GM23338 (cell line): ENCODE measurements around the gene RBP3. TPM values are rescaled to one million over a fixed set of nuclear protein-coding genes. Genes with fewer than 3 reads are reported as not detected.

Experiments
- ATAC-seq: fragments of 200-7000 bp; cut with Tn5 transposase; 3 replicates; pipeline ENCODE4 v1.9.1; 2020
- DNase-seq: peaks from one replicate; pipeline ENCODE4 v3.0.0-alpha.2; 2015; ENCODE audit warnings: low spot score
- H2AFZ ChIP-seq: fragments of 200-600 bp; sonication (generic); 2 replicates; pipeline ENCODE4 v1.8.0; 2016; ENCODE audit warnings: antibody characterized with exemption, mild to moderate bottlenecking, moderate library complexity
- H3F3A ChIP-seq: fragments of 200-600 bp; sonication (generic); replicated peaks from 2 replicates; pipeline ENCODE4 v1.8.0; 2017; ENCODE audit warnings: antibody characterized with exemption, mixed run types, low read depth
- H3K27ac ChIP-seq: fragments of 200-600 bp; sonication (generic); 2 replicates; pipeline ENCODE4 v1.6.1; 2016; ENCODE audit warnings: low read depth
- H3K27me3 ChIP-seq: fragments of 200-600 bp; sonication (generic); 2 replicates; pipeline ENCODE4 v1.8.0; 2016; ENCODE audit warnings: mild to moderate bottlenecking, mixed run types, moderate library complexity; ENCODE audit not compliant: insufficient read depth
- H3K36me3 ChIP-seq: fragments of 200-600 bp; sonication (generic); 2 replicates; pipeline ENCODE4 v1.8.0; 2016; ENCODE audit warnings: mild to moderate bottlenecking; ENCODE audit not compliant: insufficient read depth
- H3K4me1 ChIP-seq: fragments of 200-600 bp; sonication (generic); 2 replicates; pipeline ENCODE4 v1.8.0; 2016; ENCODE audit warnings: mild to moderate bottlenecking, moderate library complexity; ENCODE audit not compliant: insufficient read depth
- H3K4me2 ChIP-seq: fragments of 200-600 bp; sonication (generic); 2 replicates; pipeline ENCODE4 v1.7.1; 2017; ENCODE audit warnings: mixed run types
- H3K4me3 ChIP-seq: fragments of 200-600 bp; sonication (generic); 2 replicates; pipeline ENCODE4 v1.6.1; 2016; ENCODE audit warnings: mixed run types
- H3K79me2 ChIP-seq: fragments of 200-600 bp; sonication (generic); replicated peaks from 2 replicates; pipeline ENCODE4 v1.8.0; 2017; ENCODE audit warnings: mild to moderate bottlenecking; ENCODE audit not compliant: insufficient read depth
- H3K9me2 ChIP-seq: fragments of 200-600 bp; sonication (generic); 2 replicates; pipeline ENCODE4 v1.8.0; 2017; ENCODE audit not compliant: insufficient read depth
- H4K20me1 ChIP-seq: fragments of 200-600 bp; sonication (generic); replicated peaks from 2 replicates; pipeline ENCODE4 v1.8.0; 2017; ENCODE audit warnings: mild to moderate bottlenecking; ENCODE audit not compliant: insufficient read depth
- H3K27ac Mint-ChIP-seq: 2 replicates; pipeline ENCODE4 v1.8.0; 2020; ENCODE audit warnings: inconsistent platforms, mild to moderate bottlenecking, moderate library complexity, mixed read lengths
- H3K27me3 Mint-ChIP-seq: 3 replicates; pipeline ENCODE4 v1.8.0; 2022; ENCODE audit warnings: low read depth, mild to moderate bottlenecking, moderate library complexity, mixed read lengths, inconsistent platforms; ENCODE audit not compliant: insufficient read depth, poor library complexity
- H3K36me3 Mint-ChIP-seq: 3 replicates; pipeline ENCODE4 v1.8.0; 2021; ENCODE audit warnings: low read depth, mild to moderate bottlenecking, inconsistent platforms, moderate library complexity, mixed read lengths
- H3K4me1 Mint-ChIP-seq: 3 replicates; pipeline ENCODE4 v1.8.0; 2020; ENCODE audit warnings: mild to moderate bottlenecking, inconsistent platforms, mixed read lengths
- H3K4me3 Mint-ChIP-seq: 3 replicates; pipeline ENCODE4 v1.8.0; 2021; ENCODE audit warnings: moderate library complexity, mild to moderate bottlenecking, inconsistent platforms, mixed read lengths
- H3K9me3 Mint-ChIP-seq: 3 replicates; pipeline ENCODE4 v1.8.0; 2020; ENCODE audit warnings: moderate library complexity, mild to moderate bottlenecking, inconsistent platforms, mixed read lengths
- CREB1 ChIP-seq: fragments of 250-450 bp; sonication (Bioruptor Pico); IDR thresholded peaks from 2 replicates; pipeline ENCODE4 v1.5.0; 2020; ENCODE audit warnings: low read depth, mild to moderate bottlenecking, moderate library complexity
- CTCF ChIP-seq, 2 experiments: fragments of 200-600 bp in 1 of 2; sonication (generic) in 1 of 2; conservative IDR thresholded peaks; 2 replicates each; pipeline versions ENCODE4 v1.5.1 to v1.6.1; 2016 to 2017; ENCODE audit warnings: antibody characterized with exemption in 2 of 2, low read depth in 2 of 2, mild to moderate bottlenecking in 2 of 2, moderate library complexity in 1 of 2
- ETS1 ChIP-seq: IDR thresholded peaks from 2 replicates; pipeline ENCODE4 v1.6.1; 2016; ENCODE audit warnings: antibody characterized with exemption
- EZH2 ChIP-seq: fragments of 200-600 bp; sonication (generic); IDR thresholded peaks from one replicate; pipeline ENCODE4 v1.8.0; 2017; ENCODE audit warnings: antibody characterized with exemption, mild to moderate bottlenecking, low read depth; ENCODE audit not compliant: unreplicated experiment
- EZH2phosphoT487 ChIP-seq: fragments of 200-600 bp; sonication (generic); IDR thresholded peaks from one replicate; pipeline ENCODE4 v1.8.1; 2018; ENCODE audit warnings: antibody characterized with exemption; ENCODE audit not compliant: unreplicated experiment
- JUNB ChIP-seq: IDR thresholded peaks from one replicate; pipeline ENCODE4 v1.6.1; 2016; ENCODE audit warnings: antibody characterized with exemption; ENCODE audit not compliant: unreplicated experiment
- NANOG ChIP-seq: IDR thresholded peaks from 2 replicates; pipeline ENCODE4 v1.6.1; 2016; ENCODE audit warnings: antibody characterized with exemption, borderline replicate concordance
- POLR2AphosphoS5 ChIP-seq: IDR thresholded peaks from 2 replicates; pipeline ENCODE4 v1.6.1; 2016; ENCODE audit warnings: antibody characterized with exemption, low read depth
- REST ChIP-seq: IDR thresholded peaks from one replicate; pipeline ENCODE4 v1.6.1; 2018; ENCODE audit warnings: antibody characterized with exemption; ENCODE audit not compliant: unreplicated experiment
- STAT1 ChIP-seq: IDR thresholded peaks from one replicate; pipeline ENCODE4 v1.6.1; 2016; ENCODE audit warnings: antibody characterized with exemption; ENCODE audit not compliant: unreplicated experiment
- ZNF114 ChIP-seq: fragments of 250-450 bp; sonication (Bioruptor Pico); IDR thresholded peaks from 2 replicates; pipeline ENCODE4 v1.5.0; 2020; ENCODE audit warnings: mild to moderate bottlenecking, moderate library complexity
- ZNF331 ChIP-seq: fragments of 250-450 bp; sonication (Bioruptor Pico); IDR thresholded peaks from 2 replicates; pipeline ENCODE4 v1.5.0; 2020; ENCODE audit warnings: low read depth, mild to moderate bottlenecking, moderate library complexity
- ZNF462 ChIP-seq: fragments of 250-450 bp; sonication (Bioruptor Pico); IDR thresholded peaks from 2 replicates; pipeline ENCODE4 v1.5.0; 2020; ENCODE audit warnings: mild to moderate bottlenecking, moderate library complexity
- polyA plus RNA-seq: library from polyadenylated mRNA; unstranded; fragments of >200 nt; fragmentation: Nextera tagmentation; extraction: Ambion mirVana; gene quantifications from 2 replicates; pipeline ENCODE4 v1.2.1, GENCODE V29; 2016
- total RNA-seq: library from RNA; depleted of rRNA; stranded (reverse); fragments of >200 nt; shearing (Covaris generic); gene quantifications from 2 replicates; pipeline ENCODE4 v1.2.3, GENCODE V29; 2014

RBP3 gene
- total and polyA plus RNA-seq, 2 experiments from 2014 or later = not detected

GRCh38 chr10:47348661-47349470, 703 bp downstream of the RBP3 start:
- H3K9me2 ChIP-seq = no peaks in the 10 kb centered on the region; the same call in 1 of the 2 replicates
- no peaks in the 10 kb centered on the region for H3K79me2 ChIP-seq
- H3K36me3 ChIP-seq = no peaks in the 10 kb centered on the region
- Mint-ChIP-seq H3K4me1 (peaks cover 4% of the 10 kb centered on the region; the same call in 1 of the 3 replicates), H3K27ac (no peak overlapping the region), H3K27me3 (peaks cover 6% of the 10 kb centered on the region), H3K36me3 (no peaks in the 10 kb centered on the region), H3K9me3 (no peaks in the 10 kb centered on the region), H3K4me3 (no peak overlapping the region)
- TF ChIP-seq EZH2 = no peak
- TF ChIP-seq CREB1 = no peak
- TF ChIP-seq ZNF114 (CRISPR knock-in tag) = no peak
- no peak for TF ChIP-seq JUNB
- no peak for TF ChIP-seq STAT1
- TF ChIP-seq ZNF462 (CRISPR knock-in tag) = no peak
- no peak for TF ChIP-seq POLR2AphosphoS5
- TF ChIP-seq ETS1 = no peak
- TF ChIP-seq REST = no peak
- no peak for TF ChIP-seq CTCF (conservative IDR thresholded peaks at IDR 0.05; ENCODE audit: low read depth in 2 of 2)
- TF ChIP-seq ZNF331 (CRISPR knock-in tag) = no peak
- TF ChIP-seq NANOG = no peak
- TF ChIP-seq EZH2phosphoT487 = no peak
- no peaks in the 10 kb centered on the region for H3K27me3 ChIP-seq
- ATAC-seq = no peak
- H3K4me2 ChIP-seq = no peak overlapping the region
- no peak for DNase-seq
- H3K4me1 ChIP-seq = no peaks in the 10 kb centered on the region
- no peaks in the 10 kb centered on the region for H3F3A ChIP-seq
- no peaks in the 10 kb centered on the region for H4K20me1 ChIP-seq
- no peak overlapping the region for H2AFZ ChIP-seq
- H3K4me3 ChIP-seq = no peak overlapping the region
- no peak overlapping the region for H3K27ac ChIP-seq
